ENCODE results near the gene ARL17A.
"Not testable (repeated sequence)": the region's sequence is repeated elsewhere in the genome, so short reads cannot be mapped to it uniquely, and the experiment has no call there.

- TF ChIP-seq POLR2A, CTCF (IDR thresholded peaks at IDR 0.05): not testable (repeated sequence)
These were observed 12.5 kb downstream of the ARL17A start for GRCh38 chr17:46566980-46567379.
